Fibroblast of peridontal ligament (primary cell): ENCODE results near the gene C9orf152.
A peak's percentile ranks its signal among the peaks of the same experiment; 100 is the strongest.
"Not testable (repeated sequence)": the region's sequence is repeated elsewhere in the genome, so short reads cannot be mapped to it uniquely, and the experiment has no call there.

ENCODE experiments used
- DNase-seq: peaks from one replicate; pipeline ENCODE4 v3.0.0-alpha.2; 2010; ENCODE audit errors: extremely low read depth

Gene C9orf152

GRCh38 chr9:110214586-110215355 lies 6.8 kb upstream of the C9orf152 start:
- no peak for DNase-seq

GRCh38 chr9:110214090-110214489 lies 6.1 kb upstream of the C9orf152 start:
- DNase-seq, result no peak

- DNase-seq, result no peak
Measured at GRCh38 chr9:110213413-110214044, 5.6 kb upstream of the C9orf152 start.

GRCh38 chr9:110207071-110207641 lies 803 bp downstream of the C9orf152 start:
- DNase-seq, result no peak

GRCh38 chr9:110206389-110206788 lies 1.6 kb downstream of the C9orf152 start:
- DNase-seq, result no peak

GRCh38 chr9:110205612-110206011 lies 2.3 kb downstream of the C9orf152 start:
- not testable (repeated sequence) for DNase-seq

GRCh38 chr9:110202232-110202631 lies 5.7 kb downstream of the C9orf152 start:
- no peak for DNase-seq

- no peak for DNase-seq
Measured at GRCh38 chr9:110199643-110200042, 8.3 kb downstream of the C9orf152 start.

GRCh38 chr9:110198357-110198756 lies 9.6 kb downstream of the C9orf152 start:
- DNase-seq, result no peak

- DNase-seq, result peak; percentile 54
Measured at GRCh38 chr9:110197330-110198187, 10.4 kb downstream of the C9orf152 start.

GRCh38 chr9:110196084-110196499 lies 11.9 kb downstream of the C9orf152 start:
- not testable (repeated sequence) for DNase-seq

- DNase-seq, result peak; percentile 91
Measured at GRCh38 chr9:110192531-110193261, 15.3 kb downstream of the C9orf152 start.

- DNase-seq, result no peak
Measured at GRCh38 chr9:110191615-110192014, 16.3 kb downstream of the C9orf152 start.

- no peak for DNase-seq
Measured at GRCh38 chr9:110189559-110190320, 18.2 kb downstream of the C9orf152 start.

- DNase-seq, result no peak
Measured at GRCh38 chr9:110188991-110189390, 19.0 kb downstream of the C9orf152 start.

- no peak for DNase-seq
Measured at GRCh38 chr9:110188101-110188500, 19.9 kb downstream of the C9orf152 start.

- DNase-seq, result no peak
Measured at GRCh38 chr9:110187126-110187525, 20.8 kb downstream of the C9orf152 start.

GRCh38 chr9:110186254-110186653 lies 21.7 kb downstream of the C9orf152 start:
- no peak for DNase-seq

- no peak for DNase-seq
Measured at GRCh38 chr9:110185806-110186205, 22.2 kb downstream of the C9orf152 start.
